Aorta (tissue), 5 donors: ENCODE results near the gene KERA. TPM values are rescaled to one million over a fixed set of nuclear protein-coding genes. Genes with fewer than 3 reads are reported as not detected.
A peak's percentile ranks its signal among the peaks of the same experiment; 100 is the strongest.

Experiments used
- ATAC-seq: fragments of 200-7000 bp; cut with Tn5 transposase; one replicate; pipeline ENCODE4 v1.9.1; 2022; ENCODE audit warnings: moderate library complexity; ENCODE audit not compliant: low FRiP score
- DNase-seq, 2 donors: peaks; one replicate each; pipeline ENCODE4 v3.0.0-alpha.2; 2020
- H3K27ac ChIP-seq, 2 donors: one replicate each; pipeline ENCODE4 v1.5.1; 2013; ENCODE audit warnings: low read length in 2 of 2, mild to moderate bottlenecking in 2 of 2, moderate library complexity in 2 of 2, control low read depth in 1 of 2, inconsistent platforms in 1 of 2, low read depth in 1 of 2
- H3K27me3 ChIP-seq, 2 donors: one replicate each; pipeline ENCODE4 v1.6.1; 2013; ENCODE audit warnings: control low read depth in 1 of 2, low read length in 1 of 2, mild to moderate bottlenecking in 1 of 2, moderate library complexity in 1 of 2; ENCODE audit not compliant: insufficient read depth in 2 of 2, control insufficient read depth in 1 of 2
- H3K36me3 ChIP-seq, 2 donors: one replicate each; pipeline ENCODE4 v1.6.1; 2013; ENCODE audit warnings: control low read depth in 1 of 2, low read length in 1 of 2, mild to moderate bottlenecking in 1 of 2; ENCODE audit not compliant: insufficient read depth in 2 of 2, control insufficient read depth in 1 of 2
- H3K4me1 ChIP-seq, 2 donors: one replicate each; pipeline ENCODE4 v1.6.1; 2013; ENCODE audit warnings: low read length in 2 of 2, control low read depth in 1 of 2, mild to moderate bottlenecking in 1 of 2, moderate library complexity in 1 of 2; ENCODE audit not compliant: insufficient read depth in 2 of 2, control insufficient read depth in 1 of 2
- H3K4me3 ChIP-seq, 2 donors: one replicate each; pipeline ENCODE4 v1.5.1; 2013; ENCODE audit warnings: low read length in 2 of 2, control low read depth in 1 of 2, mild to moderate bottlenecking in 1 of 2
- H3K9me3 ChIP-seq: one replicate; pipeline ENCODE4 v1.6.1; 2013; ENCODE audit warnings: mild to moderate bottlenecking, low read length; ENCODE audit not compliant: control insufficient read depth
- WGBS, 2 donors: extraction: QIAGEN DNeasy Blood & Tissue Kit; methylation state at CpG; one replicate each; pipeline ENCODE4 v1.1.7; 2013; 5-methylcytosine and 5-hydroxymethylcytosine counted together
- intact Hi-C, 2 donors: fragments of 100-400 bp; cut with DNase I; formaldehyde crosslinking; loops; one replicate each; pipeline versions ENCODE4 v1.14.2 to v1.15.0; 2022
- polyA plus RNA-seq, 2 donors: library from polyadenylated mRNA; stranded (reverse); fragments of 200-250 nt; gene quantifications; one replicate each; pipeline ENCODE4 v1.2.3, GENCODE V29; 2013
- total RNA-seq, 2 donors: library from RNA; stranded (reverse); fragmentation: NEBNext Ultra II Directional; extraction: Animal tissue kit (Norgen Biotek cat#: 25700); gene quantifications; one replicate each; pipeline ENCODE4 v1.2.1, GENCODE V29; 2021
- donor health status: healthy with polysubstance abuse.
- donor health status: Bipolar disorder and iron deficiency.
- donor health status: DM: no; HTN: no; CAD: no.
- donor health status: DM: no; HTN: no; CAD: no.
- donor health status: DM: yes; HTN: yes; CAD: no.

KERA gene
- total and polyA plus RNA-seq, 4 donors, result not detected

GRCh38 chr12:91061091-91061490 is 3.3 kb upstream of the KERA start:
- Histone ChIP-seq H3K9me3 (no peaks in the 10 kb centered on the region), H3K27me3 (no peaks in the 10 kb centered on the region), H3K27ac (no peak overlapping the region), H3K4me3 (no peak overlapping the region), H3K4me1 (no peaks in the 10 kb centered on the region), H3K36me3 (no peaks in the 10 kb centered on the region)
- DNase-seq, result no peak
- intact Hi-C loops, result no loop called here
- WGBS, 2 donors, result 92 to 93% methylated on average over 1 of the region's 1 CpG
- ATAC-seq, result no peak

GRCh38 chr12:91059211-91059610 is 1.4 kb upstream of the KERA start:
- no peaks in the 10 kb centered on the region for H3K27me3 ChIP-seq
- H3K27ac ChIP-seq, result no peak overlapping the region
- H3K4me3 ChIP-seq, result no peak overlapping the region
- no peak for DNase-seq
- H3K9me3 ChIP-seq, result no peaks in the 10 kb centered on the region
- intact Hi-C loops, result no loop called here
- ATAC-seq, result no peak
- no peaks in the 10 kb centered on the region for H3K36me3 ChIP-seq
- H3K4me1 ChIP-seq, result no peaks in the 10 kb centered on the region

- ATAC-seq, result no peak
- no peaks in the 10 kb centered on the region for H3K9me3 ChIP-seq
- no peaks in the 10 kb centered on the region for H3K27me3 ChIP-seq
- no peaks in the 10 kb centered on the region for H3K36me3 ChIP-seq
- no peak overlapping the region for H3K4me3 ChIP-seq
- no peak for DNase-seq
- intact Hi-C loops, result no loop called here
- no peak overlapping the region for H3K27ac ChIP-seq
- no peaks in the 10 kb centered on the region for H3K4me1 ChIP-seq
- WGBS, 2 donors, result 91 to 92% methylated on average over 1 of the region's 1 CpG
Measured at GRCh38 chr12:91058786-91059185, 962 bp upstream of the KERA start.

- Histone ChIP-seq H3K27me3 (no peaks in the 10 kb centered on the region), H3K36me3 (no peaks in the 10 kb centered on the region), H3K27ac (no peak overlapping the region), H3K4me3 (no peak overlapping the region), H3K9me3 (no peaks in the 10 kb centered on the region), H3K4me1 (no peaks in the 10 kb centered on the region)
- 72 to 73% methylated on average over 2 of the region's 2 CpGs for WGBS, 2 donors
- no peak for DNase-seq
- intact Hi-C loops, result no loop called here
- ATAC-seq, result no peak
Measured at GRCh38 chr12:91056488-91056887, 1.3 kb downstream of the KERA start.

- Histone ChIP-seq H3K4me1 (no peaks in the 10 kb centered on the region), H3K36me3 (no peaks in the 10 kb centered on the region), H3K9me3 (no peaks in the 10 kb centered on the region), H3K27me3 (no peaks in the 10 kb centered on the region), H3K4me3 (no peak overlapping the region), H3K27ac (no peak overlapping the region)
- DNase-seq (no peak), ATAC-seq (no peak)
- WGBS, 2 donors, result 86 to 88% methylated on average over 1 of the region's 1 CpG
- intact Hi-C loops, result no loop called here
Measured at GRCh38 chr12:91055976-91056375, 1.8 kb downstream of the KERA start.

GRCh38 chr12:91053951-91054715 is 3.7 kb downstream of the KERA start:
- Histone ChIP-seq H3K4me1 (no peaks in the 10 kb centered on the region), H3K27ac (no peak overlapping the region), H3K27me3 (no peaks in the 10 kb centered on the region), H3K9me3 (no peaks in the 10 kb centered on the region), H3K4me3 (no peak overlapping the region), H3K36me3 (no peaks in the 10 kb centered on the region)
- intact Hi-C loops, result no loop called here
- WGBS, 2 donors, result 26 to 30% methylated on average over 4 of the region's 4 CpGs
- DNase-seq (no peak), ATAC-seq (peak; percentile 62)

GRCh38 chr12:91052026-91052425 is 5.8 kb downstream of the KERA start:
- H3K4me3 ChIP-seq, result no peak overlapping the region
- H3K4me1 ChIP-seq, result no peaks in the 10 kb centered on the region
- ATAC-seq (no peak), DNase-seq (no peak)
- H3K27me3 ChIP-seq, result no peaks in the 10 kb centered on the region
- no peak overlapping the region for H3K27ac ChIP-seq
- no peaks in the 10 kb centered on the region for H3K36me3 ChIP-seq
- no peaks in the 10 kb centered on the region for H3K9me3 ChIP-seq
- intact Hi-C loops, result no loop called here

GRCh38 chr12:91044586-91044985 is 13.2 kb downstream of the KERA start:
- Histone ChIP-seq H3K4me1 (no peaks in the 10 kb centered on the region), H3K4me3 (no peak overlapping the region), H3K27me3 (no peaks in the 10 kb centered on the region), H3K9me3 (no peaks in the 10 kb centered on the region), H3K36me3 (no peaks in the 10 kb centered on the region), H3K27ac (no peak overlapping the region)
- ATAC-seq (no peak), DNase-seq (no peak)
- intact Hi-C loops, result no loop called here
- 34 to 42% methylated on average over 2 of the region's 2 CpGs for WGBS, 2 donors

- no peaks in the 10 kb centered on the region for H3K9me3 ChIP-seq
- no peaks in the 10 kb centered on the region for H3K4me1 ChIP-seq
- no peaks in the 10 kb centered on the region for H3K36me3 ChIP-seq
- ATAC-seq (no peak), DNase-seq (no peak)
- intact Hi-C loops, result no loop called here
- no peaks in the 10 kb centered on the region for H3K27me3 ChIP-seq
- no peak overlapping the region for H3K27ac ChIP-seq
- 77 to 81% methylated on average over 4 of the region's 4 CpGs for WGBS, 2 donors
- no peak overlapping the region for H3K4me3 ChIP-seq
Measured at GRCh38 chr12:91043408-91043807, 14.4 kb downstream of the KERA start.
